ENCODE measurements around the gene MXD3.
"Not testable (repeated sequence)": the region's sequence is repeated elsewhere in the genome, so short reads cannot be mapped to it uniquely, and the experiment has no call there.

The MXD3 gene

GRCh38 chr5:177275883-177276282, 35.8 kb downstream of the MXD3 start:
- Histone ChIP-seq H3K4me1 (ENCODE audit: control insufficient read depth in 5 of 5, insufficient read depth in 5 of 5, low read length in 5 of 5) (peaks cover 0 to 7% (median 0%) of the 10 kb centered on the region in 5 donors), H3K9ac (ENCODE audit: low read length in 5 of 5) (no peak overlapping the region), H3K27me3 (ENCODE audit: control insufficient read depth in 5 of 5, insufficient read depth in 4 of 5, low read length in 5 of 5) (no peaks in the 10 kb centered on the region), H3K27ac (ENCODE audit: low read depth, low read length) (no peak overlapping the region), H3K36me3 (ENCODE audit: control insufficient read depth in 5 of 5, insufficient read depth in 5 of 5, low read length in 5 of 5) (peaks cover 24 to 70% (median 51%) of the 10 kb centered on the region in 5 donors), H3K4me3 (ENCODE audit: low read depth in 1 of 5, low read length in 5 of 5) (no peak overlapping the region), H3K9me3 (ENCODE audit: control insufficient read depth in 5 of 5, low read length in 5 of 5) (no peaks in the 10 kb centered on the region)

- Histone ChIP-seq H3K4me1 (ENCODE audit: control insufficient read depth in 5 of 5, insufficient read depth in 5 of 5, low read length in 5 of 5) (peaks cover 0 to 23% (median 8%) of the 10 kb centered on the region in 5 donors), H3K36me3 (ENCODE audit: control insufficient read depth in 5 of 5, insufficient read depth in 5 of 5, low read length in 5 of 5) (peaks cover 34 to 84% (median 60%) of the 10 kb centered on the region in 5 donors), H3K9me3 (ENCODE audit: control insufficient read depth in 5 of 5, low read length in 5 of 5) (no peaks in the 10 kb centered on the region), H3K27ac (ENCODE audit: low read depth, low read length) (no peak overlapping the region), H3K9ac (ENCODE audit: low read length in 5 of 5) (no peak overlapping the region), H3K27me3 (ENCODE audit: control insufficient read depth in 5 of 5, insufficient read depth in 4 of 5, low read length in 5 of 5) (no peaks in the 10 kb centered on the region), H3K4me3 (ENCODE audit: low read depth in 1 of 5, low read length in 5 of 5) (no peak overlapping the region)
Observed at GRCh38 chr5:177271113-177271512, 40.6 kb downstream of the MXD3 start.

- peaks cover 0 to 19% (median 8%) of the 10 kb centered on the region in 5 donors for H3K4me1 ChIP-seq (ENCODE audit: control insufficient read depth in 5 of 5, insufficient read depth in 5 of 5, low read length in 5 of 5)
- no peak overlapping the region for H3K9ac ChIP-seq (ENCODE audit: low read length in 5 of 5)
- no peak overlapping the region for H3K27ac ChIP-seq (ENCODE audit: low read depth, low read length)
- H3K27me3 ChIP-seq (ENCODE audit: control insufficient read depth in 5 of 5, insufficient read depth in 4 of 5, low read length in 5 of 5), result no peaks in the 10 kb centered on the region
- no peaks in the 10 kb centered on the region for H3K9me3 ChIP-seq (ENCODE audit: control insufficient read depth in 5 of 5, low read length in 5 of 5)
- no peak overlapping the region for H3K4me3 ChIP-seq (ENCODE audit: low read depth in 1 of 5, low read length in 5 of 5)
- peaks cover 34 to 84% (median 60%) of the 10 kb centered on the region in 5 donors for H3K36me3 ChIP-seq (ENCODE audit: control insufficient read depth in 5 of 5, insufficient read depth in 5 of 5, low read length in 5 of 5)
Observed at GRCh38 chr5:177270653-177271052, 41.0 kb downstream of the MXD3 start.

GRCh38 chr5:177269976-177270375, 41.7 kb downstream of the MXD3 start:
- Histone ChIP-seq H3K4me1 (ENCODE audit: control insufficient read depth in 5 of 5, insufficient read depth in 5 of 5, low read length in 5 of 5) (peaks cover 0 to 19% (median 8%) of the 10 kb centered on the region in 5 donors), H3K27ac (ENCODE audit: low read depth, low read length) (no peak overlapping the region), H3K36me3 (ENCODE audit: control insufficient read depth in 5 of 5, insufficient read depth in 5 of 5, low read length in 5 of 5) (peaks cover 35 to 83% (median 59%) of the 10 kb centered on the region in 5 donors), H3K9ac (ENCODE audit: low read length in 5 of 5) (no peak overlapping the region), H3K4me3 (ENCODE audit: low read depth in 1 of 5, low read length in 5 of 5) (no peak overlapping the region), H3K27me3 (ENCODE audit: control insufficient read depth in 5 of 5, insufficient read depth in 4 of 5, low read length in 5 of 5) (no peaks in the 10 kb centered on the region), H3K9me3 (ENCODE audit: control insufficient read depth in 5 of 5, low read length in 5 of 5) (no peaks in the 10 kb centered on the region)

- Histone ChIP-seq H3K27ac (ENCODE audit: low read depth, low read length) (no peak overlapping the region), H3K9ac (ENCODE audit: low read length in 5 of 5) (no peak overlapping the region), H3K4me3 (ENCODE audit: low read depth in 1 of 5, low read length in 5 of 5) (no peak overlapping the region), H3K36me3 (ENCODE audit: control insufficient read depth in 5 of 5, insufficient read depth in 5 of 5, low read length in 5 of 5) (peaks cover 39 to 82% (median 53%) of the 10 kb centered on the region in 5 donors), H3K9me3 (ENCODE audit: control insufficient read depth in 5 of 5, low read length in 5 of 5) (no peaks in the 10 kb centered on the region), H3K27me3 (ENCODE audit: control insufficient read depth in 5 of 5, insufficient read depth in 4 of 5, low read length in 5 of 5) (no peaks in the 10 kb centered on the region), H3K4me1 (ENCODE audit: control insufficient read depth in 5 of 5, insufficient read depth in 5 of 5, low read length in 5 of 5) (peaks cover 0 to 19% (median 8%) of the 10 kb centered on the region in 5 donors)
Observed at GRCh38 chr5:177269232-177269895, 42.3 kb downstream of the MXD3 start.

GRCh38 chr5:177265395-177265794, 46.3 kb downstream of the MXD3 start:
- no peak overlapping the region for H3K4me3 ChIP-seq (ENCODE audit: low read depth in 1 of 5, low read length in 5 of 5)
- no peaks in the 10 kb centered on the region for H3K27me3 ChIP-seq (ENCODE audit: control insufficient read depth in 5 of 5, insufficient read depth in 4 of 5, low read length in 5 of 5)
- no peaks in the 10 kb centered on the region for H3K9me3 ChIP-seq (ENCODE audit: control insufficient read depth in 5 of 5, low read length in 5 of 5)
- peaks cover 43 to 80% (median 51%) of the 10 kb centered on the region in 5 donors for H3K36me3 ChIP-seq (ENCODE audit: control insufficient read depth in 5 of 5, insufficient read depth in 5 of 5, low read length in 5 of 5)
- H3K9ac ChIP-seq (ENCODE audit: low read length in 5 of 5), result no peak overlapping the region
- H3K27ac ChIP-seq (ENCODE audit: low read depth, low read length), result no peak overlapping the region
- peaks cover 0 to 19% (median 8%) of the 10 kb centered on the region in 5 donors for H3K4me1 ChIP-seq (ENCODE audit: control insufficient read depth in 5 of 5, insufficient read depth in 5 of 5, low read length in 5 of 5)

GRCh38 chr5:177264178-177264577, 47.5 kb downstream of the MXD3 start:
- no peak overlapping the region for H3K27ac ChIP-seq (ENCODE audit: low read depth, low read length)

GRCh38 chr5:177261510-177261909, 50.2 kb downstream of the MXD3 start:
- Histone ChIP-seq H3K27me3 (ENCODE audit: control insufficient read depth in 5 of 5, insufficient read depth in 4 of 5, low read length in 5 of 5) (no peaks in the 10 kb centered on the region), H3K27ac (ENCODE audit: low read depth, low read length) (no peak overlapping the region), H3K4me1 (ENCODE audit: control insufficient read depth in 5 of 5, insufficient read depth in 5 of 5, low read length in 5 of 5) (no peaks in the 10 kb centered on the region), H3K9ac (ENCODE audit: low read length in 5 of 5) (no peak overlapping the region), H3K9me3 (ENCODE audit: control insufficient read depth in 5 of 5, low read length in 5 of 5) (no peaks in the 10 kb centered on the region), H3K36me3 (ENCODE audit: control insufficient read depth in 5 of 5, insufficient read depth in 5 of 5, low read length in 5 of 5) (peaks cover 35 to 74% (median 53%) of the 10 kb centered on the region in 5 donors), H3K4me3 (ENCODE audit: low read depth in 1 of 5, low read length in 5 of 5) (no peak overlapping the region)

More at GRCh38 chr5:177264178-177264577, 47.5 kb downstream of the MXD3 start:
- Histone ChIP-seq H3K36me3 (ENCODE audit: control insufficient read depth in 5 of 5, insufficient read depth in 5 of 5, low read length in 5 of 5) (peaks cover 40 to 80% (median 48%) of the 10 kb centered on the region in 5 donors), H3K9me3 (ENCODE audit: control insufficient read depth in 5 of 5, low read length in 5 of 5) (no peaks in the 10 kb centered on the region), H3K4me1 (ENCODE audit: control insufficient read depth in 5 of 5, insufficient read depth in 5 of 5, low read length in 5 of 5) (peaks cover 0 to 15% (median 8%) of the 10 kb centered on the region in 5 donors), H3K9ac (ENCODE audit: low read length in 5 of 5) (no peak overlapping the region), H3K4me3 (ENCODE audit: low read depth in 1 of 5, low read length in 5 of 5) (no peak overlapping the region), H3K27me3 (ENCODE audit: control insufficient read depth in 5 of 5, insufficient read depth in 4 of 5, low read length in 5 of 5) (no peaks in the 10 kb centered on the region)

- Histone ChIP-seq H3K4me3 (ENCODE audit: low read depth in 1 of 5, low read length in 5 of 5) (no peak overlapping the region), H3K27me3 (ENCODE audit: control insufficient read depth in 5 of 5, insufficient read depth in 4 of 5, low read length in 5 of 5) (no peaks in the 10 kb centered on the region), H3K4me1 (ENCODE audit: control insufficient read depth in 5 of 5, insufficient read depth in 5 of 5, low read length in 5 of 5) (no peaks in the 10 kb centered on the region), H3K27ac (ENCODE audit: low read depth, low read length) (no peak overlapping the region), H3K9me3 (ENCODE audit: control insufficient read depth in 5 of 5, low read length in 5 of 5) (no peaks in the 10 kb centered on the region), H3K9ac (ENCODE audit: low read length in 5 of 5) (no peak overlapping the region), H3K36me3 (ENCODE audit: control insufficient read depth in 5 of 5, insufficient read depth in 5 of 5, low read length in 5 of 5) (peaks cover 35 to 72% (median 52%) of the 10 kb centered on the region in 5 donors)
Observed at GRCh38 chr5:177260961-177261360, 50.7 kb downstream of the MXD3 start.

- not testable (repeated sequence) for H3K9me3 ChIP-seq (ENCODE audit: control insufficient read depth in 5 of 5, low read length in 5 of 5); H3K9ac ChIP-seq (ENCODE audit: low read length in 5 of 5); H3K4me3 ChIP-seq (ENCODE audit: low read depth in 1 of 5, low read length in 5 of 5); H3K27ac ChIP-seq (ENCODE audit: low read depth, low read length); H3K4me1 ChIP-seq (ENCODE audit: control insufficient read depth in 5 of 5, insufficient read depth in 5 of 5, low read length in 5 of 5); H3K27me3 ChIP-seq (ENCODE audit: control insufficient read depth in 5 of 5, insufficient read depth in 4 of 5, low read length in 5 of 5)
- H3K36me3 ChIP-seq (ENCODE audit: control insufficient read depth in 5 of 5, insufficient read depth in 5 of 5, low read length in 5 of 5), result peaks cover 26 to 79% (median 63%) of the 10 kb centered on the region in 5 donors
Observed at GRCh38 chr5:177258711-177259110, 53.0 kb downstream of the MXD3 start.
